HL-60 (cell line): Measurements from ENCODE around the gene PRDX2.

Source experiments
- DNase-seq, 2 experiments: peaks; one replicate each; pipeline ENCODE4 v3.0.0-alpha.2; 2010 to 2020; ENCODE audit warnings: low read depth in 1 of 2, low spot score in 1 of 2
- H3K27ac ChIP-seq: fragments of 250-450 bp; sonication (Bioruptor Pico); replicated peaks from 2 replicates; pipeline ENCODE4 v1.5.1; 2020; ENCODE audit warnings: mild to moderate bottlenecking, moderate library complexity
- H3K27me3 ChIP-seq: fragments of 250-450 bp; sonication (Bioruptor Pico); 2 replicates; pipeline ENCODE4 v1.5.1; 2021; ENCODE audit warnings: mild to moderate bottlenecking, moderate library complexity; ENCODE audit not compliant: insufficient read depth, poor library complexity, severe bottlenecking
- H3K4me3 ChIP-seq: replicated peaks from 2 replicates; pipeline ENCODE4 v1.5.1; 2011; ENCODE audit warnings: mild to moderate bottlenecking, control low read depth, low read length; ENCODE audit not compliant: insufficient read depth
- GABPA ChIP-seq: IDR thresholded peaks from 2 replicates; pipeline ENCODE4 v1.6.1; 2012; ENCODE audit warnings: low read depth
- POLR2AphosphoS5 ChIP-seq: IDR thresholded peaks from 2 replicates; pipeline ENCODE4 v1.6.1; 2012; ENCODE audit warnings: low read depth
- SPI1 ChIP-seq: IDR thresholded peaks from 2 replicates; pipeline ENCODE4 v1.6.1; 2012; ENCODE audit warnings: low read depth, mild to moderate bottlenecking, borderline replicate concordance
- TF ChIP-seq, protein P1 (sequence below): IDR thresholded peaks from one replicate; pipeline ENCODE4 v1.5.1; 2011; ENCODE audit warnings: low read length, control low read depth, inconsistent platforms; ENCODE audit not compliant: insufficient read depth
- TF ChIP-seq, protein P2 (sequence below): IDR thresholded peaks from 2 replicates; pipeline ENCODE4 v1.6.1; 2012; ENCODE audit warnings: low read depth; ENCODE audit not compliant: insufficient replicate concordance

The PRDX2 gene

DNA sequence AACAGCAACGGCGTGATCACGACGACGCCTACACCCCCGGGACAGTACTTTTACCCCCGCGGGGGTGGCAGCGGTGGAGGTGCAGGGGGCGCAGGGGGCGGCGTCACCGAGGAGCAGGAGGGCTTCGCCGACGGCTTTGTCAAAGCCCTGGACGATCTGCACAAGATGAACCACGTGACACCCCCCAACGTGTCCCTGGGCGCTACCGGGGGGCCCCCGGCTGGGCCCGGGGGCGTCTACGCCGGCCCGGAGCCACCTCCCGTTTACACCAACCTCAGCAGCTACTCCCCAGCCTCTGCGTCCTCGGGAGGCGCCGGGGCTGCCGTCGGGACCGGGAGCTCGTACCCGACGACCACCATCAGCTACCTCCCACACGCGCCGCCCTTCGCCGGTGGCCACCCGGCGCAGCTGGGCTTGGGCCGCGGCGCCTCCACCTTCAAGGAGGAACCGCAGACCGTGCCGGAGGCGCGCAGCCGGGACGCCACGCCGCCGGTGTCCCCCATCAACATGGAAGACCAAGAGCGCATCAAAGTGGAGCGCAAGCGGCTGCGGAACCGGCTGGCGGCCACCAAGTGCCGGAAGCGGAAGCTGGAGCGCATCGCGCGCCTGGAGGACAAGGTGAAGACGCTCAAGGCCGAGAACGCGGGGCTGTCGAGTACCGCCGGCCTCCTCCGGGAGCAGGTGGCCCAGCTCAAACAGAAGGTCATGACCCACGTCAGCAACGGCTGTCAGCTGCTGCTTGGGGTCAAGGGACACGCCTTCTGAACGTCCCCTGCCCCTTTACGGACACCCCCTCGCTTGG, 9.3 kb downstream of the PRDX2 start:
- Histone ChIP-seq H3K27ac (peak overlapping the region; percentile 95), H3K4me3 (peak overlapping the region; percentile 91), H3K27me3 (no peaks in the 10 kb centered on the region)
- TF ChIP-seq, protein P1, sequence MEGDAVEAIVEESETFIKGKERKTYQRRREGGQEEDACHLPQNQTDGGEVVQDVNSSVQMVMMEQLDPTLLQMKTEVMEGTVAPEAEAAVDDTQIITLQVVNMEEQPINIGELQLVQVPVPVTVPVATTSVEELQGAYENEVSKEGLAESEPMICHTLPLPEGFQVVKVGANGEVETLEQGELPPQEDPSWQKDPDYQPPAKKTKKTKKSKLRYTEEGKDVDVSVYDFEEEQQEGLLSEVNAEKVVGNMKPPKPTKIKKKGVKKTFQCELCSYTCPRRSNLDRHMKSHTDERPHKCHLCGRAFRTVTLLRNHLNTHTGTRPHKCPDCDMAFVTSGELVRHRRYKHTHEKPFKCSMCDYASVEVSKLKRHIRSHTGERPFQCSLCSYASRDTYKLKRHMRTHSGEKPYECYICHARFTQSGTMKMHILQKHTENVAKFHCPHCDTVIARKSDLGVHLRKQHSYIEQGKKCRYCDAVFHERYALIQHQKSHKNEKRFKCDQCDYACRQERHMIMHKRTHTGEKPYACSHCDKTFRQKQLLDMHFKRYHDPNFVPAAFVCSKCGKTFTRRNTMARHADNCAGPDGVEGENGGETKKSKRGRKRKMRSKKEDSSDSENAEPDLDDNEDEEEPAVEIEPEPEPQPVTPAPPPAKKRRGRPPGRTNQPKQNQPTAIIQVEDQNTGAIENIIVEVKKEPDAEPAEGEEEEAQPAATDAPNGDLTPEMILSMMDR: no peak
- TF ChIP-seq GABPA (peak; percentile 77), POLR2AphosphoS5 (no peak; the same call in 1 of the 2 replicates), SPI1 (peak; percentile 31; the same call in 1 of the 2 replicates)
- TF ChIP-seq, protein P2, sequence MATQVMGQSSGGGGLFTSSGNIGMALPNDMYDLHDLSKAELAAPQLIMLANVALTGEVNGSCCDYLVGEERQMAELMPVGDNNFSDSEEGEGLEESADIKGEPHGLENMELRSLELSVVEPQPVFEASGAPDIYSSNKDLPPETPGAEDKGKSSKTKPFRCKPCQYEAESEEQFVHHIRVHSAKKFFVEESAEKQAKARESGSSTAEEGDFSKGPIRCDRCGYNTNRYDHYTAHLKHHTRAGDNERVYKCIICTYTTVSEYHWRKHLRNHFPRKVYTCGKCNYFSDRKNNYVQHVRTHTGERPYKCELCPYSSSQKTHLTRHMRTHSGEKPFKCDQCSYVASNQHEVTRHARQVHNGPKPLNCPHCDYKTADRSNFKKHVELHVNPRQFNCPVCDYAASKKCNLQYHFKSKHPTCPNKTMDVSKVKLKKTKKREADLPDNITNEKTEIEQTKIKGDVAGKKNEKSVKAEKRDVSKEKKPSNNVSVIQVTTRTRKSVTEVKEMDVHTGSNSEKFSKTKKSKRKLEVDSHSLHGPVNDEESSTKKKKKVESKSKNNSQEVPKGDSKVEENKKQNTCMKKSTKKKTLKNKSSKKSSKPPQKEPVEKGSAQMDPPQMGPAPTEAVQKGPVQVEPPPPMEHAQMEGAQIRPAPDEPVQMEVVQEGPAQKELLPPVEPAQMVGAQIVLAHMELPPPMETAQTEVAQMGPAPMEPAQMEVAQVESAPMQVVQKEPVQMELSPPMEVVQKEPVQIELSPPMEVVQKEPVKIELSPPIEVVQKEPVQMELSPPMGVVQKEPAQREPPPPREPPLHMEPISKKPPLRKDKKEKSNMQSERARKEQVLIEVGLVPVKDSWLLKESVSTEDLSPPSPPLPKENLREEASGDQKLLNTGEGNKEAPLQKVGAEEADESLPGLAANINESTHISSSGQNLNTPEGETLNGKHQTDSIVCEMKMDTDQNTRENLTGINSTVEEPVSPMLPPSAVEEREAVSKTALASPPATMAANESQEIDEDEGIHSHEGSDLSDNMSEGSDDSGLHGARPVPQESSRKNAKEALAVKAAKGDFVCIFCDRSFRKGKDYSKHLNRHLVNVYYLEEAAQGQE: no peak
- DNase-seq: peak in 1 of 2 experiments; percentile 86

DNA sequence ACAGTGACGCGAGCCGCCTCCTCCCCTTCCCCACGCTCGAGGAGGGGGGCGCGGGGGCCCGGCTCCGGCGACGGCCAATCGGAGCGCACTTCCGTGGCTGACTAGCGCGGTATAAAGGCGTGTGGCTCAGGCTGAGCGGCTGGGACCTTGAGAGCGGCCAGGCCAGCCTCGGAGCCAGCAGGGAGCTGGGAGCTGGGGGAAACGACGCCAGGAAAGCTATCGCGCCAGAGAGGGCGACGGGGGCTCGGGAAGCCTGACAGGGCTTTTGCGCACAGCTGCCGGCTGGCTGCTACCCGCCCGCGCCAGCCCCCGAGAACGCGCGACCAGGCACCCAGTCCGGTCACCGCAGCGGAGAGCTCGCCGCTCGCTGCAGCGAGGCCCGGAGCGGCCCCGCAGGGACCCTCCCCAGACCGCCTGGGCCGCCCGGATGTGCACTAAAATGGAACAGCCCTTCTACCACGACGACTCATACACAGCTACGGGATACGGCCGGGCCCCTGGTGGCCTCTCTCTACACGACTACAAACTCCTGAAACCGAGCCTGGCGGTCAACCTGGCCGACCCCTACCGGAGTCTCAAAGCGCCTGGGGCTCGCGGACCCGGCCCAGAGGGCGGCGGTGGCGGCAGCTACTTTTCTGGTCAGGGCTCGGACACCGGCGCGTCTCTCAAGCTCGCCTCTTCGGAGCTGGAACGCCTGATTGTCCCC, 10.1 kb downstream of the PRDX2 start, which contains the start of gene JUNB:
Gene JUNB, plus strand, starts transcription at position 142 of the 706 bp plus-strand sequence. Its CDS starts 286 bp downstream, at position 428.
- Histone ChIP-seq H3K27ac (peak within 1 kb of the TSS; percentile 95), H3K27me3 (no peaks in the 10 kb centered on the region), H3K4me3 (peak within 1 kb of the TSS; percentile 91)
- TF ChIP-seq POLR2AphosphoS5 (peak; percentile 100), SPI1 (peak; percentile 53; the same call in 1 of the 2 replicates), GABPA (no peak)
- TF ChIP-seq, protein P1: no peak
- TF ChIP-seq, protein P2: peak; percentile 78
- peak; percentile 96 to 97 for DNase-seq

DNA sequence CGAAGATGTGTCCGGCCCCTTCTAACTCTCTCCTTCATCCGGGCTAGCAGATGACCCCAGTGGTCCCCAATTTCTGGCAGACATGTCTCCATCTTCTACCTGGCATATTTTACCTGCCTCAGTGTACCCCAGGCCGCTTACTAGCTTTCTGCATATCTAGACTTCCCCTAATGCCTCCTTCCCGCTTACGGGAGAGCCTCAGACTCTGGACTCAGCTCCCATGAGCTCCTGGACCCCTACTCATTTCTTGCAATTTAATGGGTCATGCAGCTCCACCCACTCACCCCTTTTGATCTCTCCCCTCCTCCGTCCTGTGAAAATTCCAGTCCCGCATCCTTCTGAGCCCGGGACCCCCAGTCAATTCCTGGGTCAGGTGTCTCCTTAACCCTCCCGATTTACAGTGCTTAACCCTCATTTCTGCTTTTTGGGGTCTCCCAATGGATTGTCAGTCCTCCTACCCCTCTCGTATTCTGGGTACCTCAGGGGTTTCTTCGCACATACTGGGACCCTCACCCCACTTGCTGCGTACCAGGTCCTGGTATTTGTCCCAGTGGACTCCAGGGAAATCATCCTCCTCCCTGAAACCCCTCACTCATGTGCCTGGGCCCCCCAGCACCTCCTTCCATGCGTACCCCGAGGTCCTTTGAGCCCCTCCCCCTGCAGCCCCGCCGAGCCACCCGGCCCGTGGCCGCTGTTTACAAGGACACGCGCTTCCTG, 10.8 kb downstream of the PRDX2 start:
- TF ChIP-seq SPI1: peak; percentile 4; the same call in 1 of the 2 replicates
- TF ChIP-seq, protein P1: no peak
- no peak for DNase-seq
- H3K4me3 ChIP-seq: peak overlapping the region; percentile 91
- H3K27ac ChIP-seq: peak overlapping the region; percentile 95
- no peaks in the 10 kb centered on the region for H3K27me3 ChIP-seq
